A549 (cell line): ENCODE data around the gene PCSK5.

ENCODE experiments used
- EHF ChIP-seq: fragments of 250-450 bp; sonication (Bioruptor Pico); IDR thresholded peaks from 2 replicates; pipeline ENCODE4 v1.5.0; 2020; ENCODE audit warnings: mild to moderate bottlenecking
- NR3C1 ChIP-seq: fragments of >200 bp; sonication (Bioruptor Twin); formaldehyde crosslinking; IDR thresholded peaks from 3 replicates; pipeline ENCODE4 v1.6.1; 2017
- POLR2A ChIP-seq: IDR thresholded peaks from 2 replicates; pipeline ENCODE4 v1.6.1; 2012; ENCODE audit warnings: mild to moderate bottlenecking, low read length
- RAD21 ChIP-seq, 2 experiments: fragments of >200 bp in 1 of 2; sonication (Bioruptor Twin) in 1 of 2; formaldehyde crosslinking in 1 of 2; IDR thresholded peaks in 1 of 2; conservative IDR thresholded peaks in 1 of 2; 2 replicates in 1 of 2; 3 replicates in 1 of 2; pipeline ENCODE4 v1.6.1; 2012 to 2018; ENCODE audit warnings: inconsistent platforms in 1 of 2
- RCOR1 ChIP-seq: fragments of 150-350 bp; IDR thresholded peaks from 2 replicates; pipeline ENCODE4 v1.6.1; 2014; ENCODE audit warnings: antibody characterized with exemption, low read length, low read depth
- RNF2 ChIP-seq: fragments of 200-600 bp; sonication (generic); IDR thresholded peaks from 2 replicates; pipeline ENCODE4 v1.6.1; 2016; ENCODE audit warnings: low read depth, mild to moderate bottlenecking, antibody characterized with exemption, moderate library complexity, borderline replicate concordance
- SMC3 ChIP-seq: fragments of >200 bp; sonication (Bioruptor Twin); formaldehyde crosslinking; IDR thresholded peaks from 3 replicates; pipeline ENCODE4 v1.6.1; 2018; ENCODE audit warnings: inconsistent platforms
- TF ChIP-seq, protein P1 (sequence below): fragments of >200 bp; sonication (Bioruptor Twin); formaldehyde crosslinking; IDR thresholded peaks from 3 replicates; pipeline ENCODE4 v1.5.1; 2016

DNA sequence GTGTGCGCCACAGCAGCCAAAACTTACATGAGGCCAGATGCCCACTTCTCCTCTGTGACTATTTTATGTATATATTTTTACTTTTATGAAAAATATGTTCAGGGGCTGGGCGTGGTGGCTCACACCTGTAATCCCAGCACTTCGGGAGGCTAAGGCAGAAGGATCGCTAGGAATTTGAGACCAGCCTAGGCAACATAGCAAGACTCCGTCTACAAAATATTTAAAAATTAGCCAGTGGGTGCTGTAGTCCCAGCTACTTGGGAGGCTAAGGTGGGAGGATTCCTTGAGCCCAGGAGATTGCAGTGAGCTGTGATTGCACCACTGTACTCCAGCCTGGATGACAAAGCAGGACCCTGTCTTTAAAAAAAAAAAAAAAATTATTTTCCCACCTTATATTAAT, 420.5 kb downstream of the PCSK5 start:
- TF ChIP-seq RNF2 (no peak), POLR2A (no peak), EHF (CRISPR knock-in tag) (no peak), RCOR1 (no peak), RAD21 (conservative IDR thresholded peaks at IDR 0.05 in 1 of 2, IDR thresholded peaks at IDR 0.05 in 1 of 2) (no peak), SMC3 (no peak), NR3C1 (no peak)
- TF ChIP-seq, protein P1, sequence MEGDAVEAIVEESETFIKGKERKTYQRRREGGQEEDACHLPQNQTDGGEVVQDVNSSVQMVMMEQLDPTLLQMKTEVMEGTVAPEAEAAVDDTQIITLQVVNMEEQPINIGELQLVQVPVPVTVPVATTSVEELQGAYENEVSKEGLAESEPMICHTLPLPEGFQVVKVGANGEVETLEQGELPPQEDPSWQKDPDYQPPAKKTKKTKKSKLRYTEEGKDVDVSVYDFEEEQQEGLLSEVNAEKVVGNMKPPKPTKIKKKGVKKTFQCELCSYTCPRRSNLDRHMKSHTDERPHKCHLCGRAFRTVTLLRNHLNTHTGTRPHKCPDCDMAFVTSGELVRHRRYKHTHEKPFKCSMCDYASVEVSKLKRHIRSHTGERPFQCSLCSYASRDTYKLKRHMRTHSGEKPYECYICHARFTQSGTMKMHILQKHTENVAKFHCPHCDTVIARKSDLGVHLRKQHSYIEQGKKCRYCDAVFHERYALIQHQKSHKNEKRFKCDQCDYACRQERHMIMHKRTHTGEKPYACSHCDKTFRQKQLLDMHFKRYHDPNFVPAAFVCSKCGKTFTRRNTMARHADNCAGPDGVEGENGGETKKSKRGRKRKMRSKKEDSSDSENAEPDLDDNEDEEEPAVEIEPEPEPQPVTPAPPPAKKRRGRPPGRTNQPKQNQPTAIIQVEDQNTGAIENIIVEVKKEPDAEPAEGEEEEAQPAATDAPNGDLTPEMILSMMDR = no peak
